ENCODE data around the gene PTPRN2.

Gene PTPRN2

GRCh38 chr7:157762824-157763223 lies 824.8 kb downstream of the PTPRN2 start:
- in situ Hi-C loops (cut with MboI; ENCODE audit: low pct_unique_long_range_greater_than_20kb, low sequenced_read_pairs, unreplicated experiment) = no loop called here
- TF ChIP-seq CTCF (IDR thresholded peaks at IDR 0.05; ENCODE audit: extremely low read depth, insufficient read depth, missing control alignments) = no peak
- DNase-seq (ENCODE audit: low spot score) = no peak

- in situ Hi-C loops (cut with MboI; ENCODE audit: low pct_unique_long_range_greater_than_20kb, low sequenced_read_pairs, unreplicated experiment) = no loop called here
- no peak for TF ChIP-seq CTCF (IDR thresholded peaks at IDR 0.05; ENCODE audit: extremely low read depth, insufficient read depth, missing control alignments)
- DNase-seq (ENCODE audit: low spot score) = no peak
These were observed 827.5 kb downstream of the PTPRN2 start for GRCh38 chr7:157760004-157760730.

GRCh38 chr7:157759246-157759805 lies 828.3 kb downstream of the PTPRN2 start:
- no peak for TF ChIP-seq CTCF (IDR thresholded peaks at IDR 0.05; ENCODE audit: extremely low read depth, insufficient read depth, missing control alignments)
- in situ Hi-C loops (cut with MboI; ENCODE audit: low pct_unique_long_range_greater_than_20kb, low sequenced_read_pairs, unreplicated experiment) = no loop called here
- no peak for DNase-seq (ENCODE audit: low spot score)

- in situ Hi-C loops (cut with MboI; ENCODE audit: low pct_unique_long_range_greater_than_20kb, low sequenced_read_pairs, unreplicated experiment) = no loop called here
- TF ChIP-seq CTCF (IDR thresholded peaks at IDR 0.05; ENCODE audit: extremely low read depth, insufficient read depth, missing control alignments) = no peak
- no peak for DNase-seq (ENCODE audit: low spot score)
These were observed 829.0 kb downstream of the PTPRN2 start for GRCh38 chr7:157758468-157759245.

- no peak for DNase-seq (ENCODE audit: low spot score)
- TF ChIP-seq CTCF (IDR thresholded peaks at IDR 0.05; ENCODE audit: extremely low read depth, insufficient read depth, missing control alignments) = no peak
- in situ Hi-C loops (cut with MboI; ENCODE audit: low pct_unique_long_range_greater_than_20kb, low sequenced_read_pairs, unreplicated experiment) = no loop called here
These were observed 829.7 kb downstream of the PTPRN2 start for GRCh38 chr7:157757776-157758467.

GRCh38 chr7:157757211-157757610 lies 830.4 kb downstream of the PTPRN2 start:
- in situ Hi-C loops (cut with MboI; ENCODE audit: low pct_unique_long_range_greater_than_20kb, low sequenced_read_pairs, unreplicated experiment) = no loop called here
- DNase-seq (ENCODE audit: low spot score) = no peak
- no peak for TF ChIP-seq CTCF (IDR thresholded peaks at IDR 0.05; ENCODE audit: extremely low read depth, insufficient read depth, missing control alignments)
